ENCODE measurements around the gene DEFB129. TPM values are rescaled to one million over a fixed set of nuclear protein-coding genes. Genes with fewer than 3 reads are reported as not detected.

The DEFB129 gene
- total RNA-seq, 1 experiment from 2014 or later = not detected

GRCh38 chr20:278607-279571 is 51.8 kb downstream of the DEFB129 start:
- Mint-ChIP-seq H3K27me3 (ENCODE audit: low read depth) (peaks cover 27% of the 10 kb centered on the region), H3K36me3 (peaks cover 66% of the 10 kb centered on the region), H3K9me3 (no peaks in the 10 kb centered on the region), H3K27ac (peak overlapping the region; percentile 98), H3K4me3 (peak overlapping the region; percentile 77), H3K4me1 (peaks cover 13% of the 10 kb centered on the region)
- ChIA-PET CTCF (interaction anchor here (0.7 to 3.3 kb wide), 24 partner anchors 10 to 265 kb away, joined by 3 to 42 read pairs (median 4); partner anchors contain the start of genes CSNK2A1, DEFB132, NRSN2 and SOX12), POLR2A (interaction anchor here (0.7 to 2.6 kb wide), 6 partner anchors 18 to 69 kb away, joined by 3 to 22 read pairs (median 4); partner anchors contain the start of genes SOX12 and ZCCHC3)
- peak; percentile 75 for DNase-seq (ENCODE audit: low spot score)
- 0 out of 2 replicates have a peak, but pooled peaks have one; percentile 54 for TF ChIP-seq SP1 (CRISPR knock-in tag; conservative IDR thresholded peaks at IDR 0.05)
- TF ChIP-seq KAT7 (CRISPR knock-in tag; IDR thresholded peaks at IDR 0.05; ENCODE audit: borderline replicate concordance) = no peak
- peak; percentile 41; the same call in 1 of the 2 replicates for TF ChIP-seq FOXP4 (CRISPR knock-in tag; IDR thresholded peaks at IDR 0.05)
- no peak for TF ChIP-seq NFE2L1 (CRISPR knock-in tag; IDR thresholded peaks at IDR 0.05)
- TF ChIP-seq HMGXB4 (CRISPR knock-in tag; IDR thresholded peaks at IDR 0.05) = no peak
- no peak for TF ChIP-seq TP53 (CRISPR knock-in tag; IDR thresholded peaks at IDR 0.05)
- peak; percentile 79 for ATAC-seq

Other genes starting within 250 kb of the DEFB129 start
- not detected in 3 replicates for gene DEFB125, start 139.6 kb upstream of the DEFB129 start, total RNA-seq (2021)
- 0.89 TPM in 1 of 3 replicates, not detected in the others for gene DEFB126, start 84.7 kb upstream of the DEFB129 start, total RNA-seq (2021)
- gene DEFB127, start 69.8 kb upstream of the DEFB129 start, total RNA-seq (2021) = not detected in 3 replicates
- gene DEFB128, start 37.5 kb upstream of the DEFB129 start, total RNA-seq (2021) = not detected in 3 replicates
- gene DEFB132, start 30.5 kb downstream of the DEFB129 start, total RNA-seq (2021) = not detected in 3 replicates
- gene C20orf96, start 63.5 kb downstream of the DEFB129 start, total RNA-seq (2021) = 22.1 to 30.3 TPM (median 27.8 TPM) in 3 replicates
- 43.6 to 54.1 TPM (median 52.6 TPM) in 3 replicates for gene ZCCHC3, start 70.3 kb downstream of the DEFB129 start, total RNA-seq (2021)
- gene SOX12, start 98.3 kb downstream of the DEFB129 start, total RNA-seq (2021) = 59.1 to 76.3 TPM (median 72.5 TPM) in 3 replicates
- gene NRSN2, start 119.9 kb downstream of the DEFB129 start, total RNA-seq (2021) = 23.0 to 23.7 TPM (median 23.3 TPM) in 3 replicates
- gene TRIB3, start 153.5 kb downstream of the DEFB129 start, total RNA-seq (2021) = 7.8 to 9.2 TPM (median 8.7 TPM) in 3 replicates
- gene RBCK1, start 181.0 kb downstream of the DEFB129 start, total RNA-seq (2021) = 65.0 to 75.2 TPM (median 69.5 TPM) in 3 replicates
- 14.6 to 15.6 TPM (median 15.4 TPM) in 3 replicates for gene TBC1D20, start 235.3 kb downstream of the DEFB129 start, total RNA-seq (2021)

All from WTC11 (cell line).